Esophagus squamous epithelium (tissue), 4 donors: ENCODE results near the gene MEN1.

ENCODE experiments used
- POLR2A ChIP-seq, 4 donors: fragments of 450-650 bp; IDR thresholded peaks; one replicate each; pipeline ENCODE4 v1.6.1; 2017; ENCODE audit warnings: antibody characterized with exemption in 4 of 4, mild to moderate bottlenecking in 4 of 4, moderate library complexity in 3 of 4
- TF ChIP-seq, protein P1 (sequence below), 6 experiments: fragments of 450-650 bp in 4 of 6; fragments of 200-600 bp in 2 of 6; sonication (generic) in 2 of 6; IDR thresholded peaks; one replicate each; pipeline ENCODE4 v1.5.1; 2016 to 2019; ENCODE audit warnings: antibody characterized with exemption in 6 of 6, mild to moderate bottlenecking in 4 of 6, moderate library complexity in 4 of 6

DNA sequence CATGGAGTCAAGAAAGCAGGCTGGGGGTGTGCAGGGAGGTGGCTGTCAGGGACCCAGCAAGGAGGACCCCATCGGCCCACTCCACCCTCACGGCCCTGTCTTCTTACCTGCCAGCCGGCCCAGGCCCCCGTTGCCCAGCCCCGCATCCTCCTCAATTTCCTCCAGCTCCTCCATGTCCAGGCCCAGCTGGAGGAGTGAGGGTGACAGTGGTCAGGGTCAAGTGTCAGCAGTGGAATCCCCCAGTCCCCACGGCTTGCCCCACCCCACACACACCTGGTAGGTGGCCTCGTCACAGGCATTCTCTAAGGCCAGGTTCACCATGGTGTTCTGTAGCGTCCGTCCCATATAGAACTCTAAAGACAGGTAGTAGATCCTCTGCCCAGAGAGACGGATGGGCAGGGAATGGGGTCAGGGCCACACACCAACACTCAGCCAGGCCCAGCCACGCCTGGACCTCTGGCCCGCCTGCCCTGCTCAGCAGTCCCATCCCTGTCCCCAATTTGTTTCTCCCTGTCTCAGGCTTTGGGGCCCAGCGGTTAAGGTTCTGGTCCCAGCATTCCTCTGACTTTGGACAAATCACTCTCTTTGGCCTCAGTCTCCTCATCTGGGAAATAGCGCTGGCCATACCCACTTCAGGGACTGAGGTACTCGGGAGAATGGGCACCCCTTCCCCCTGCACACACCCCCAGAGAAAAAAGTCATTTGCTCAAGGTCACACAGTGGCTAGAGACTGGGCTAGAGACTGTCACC lies 51.8 kb downstream of the MEN1 start:
- no peak for TF ChIP-seq POLR2A (IDR thresholded peaks at IDR 0.05)
- TF ChIP-seq, protein P1, sequence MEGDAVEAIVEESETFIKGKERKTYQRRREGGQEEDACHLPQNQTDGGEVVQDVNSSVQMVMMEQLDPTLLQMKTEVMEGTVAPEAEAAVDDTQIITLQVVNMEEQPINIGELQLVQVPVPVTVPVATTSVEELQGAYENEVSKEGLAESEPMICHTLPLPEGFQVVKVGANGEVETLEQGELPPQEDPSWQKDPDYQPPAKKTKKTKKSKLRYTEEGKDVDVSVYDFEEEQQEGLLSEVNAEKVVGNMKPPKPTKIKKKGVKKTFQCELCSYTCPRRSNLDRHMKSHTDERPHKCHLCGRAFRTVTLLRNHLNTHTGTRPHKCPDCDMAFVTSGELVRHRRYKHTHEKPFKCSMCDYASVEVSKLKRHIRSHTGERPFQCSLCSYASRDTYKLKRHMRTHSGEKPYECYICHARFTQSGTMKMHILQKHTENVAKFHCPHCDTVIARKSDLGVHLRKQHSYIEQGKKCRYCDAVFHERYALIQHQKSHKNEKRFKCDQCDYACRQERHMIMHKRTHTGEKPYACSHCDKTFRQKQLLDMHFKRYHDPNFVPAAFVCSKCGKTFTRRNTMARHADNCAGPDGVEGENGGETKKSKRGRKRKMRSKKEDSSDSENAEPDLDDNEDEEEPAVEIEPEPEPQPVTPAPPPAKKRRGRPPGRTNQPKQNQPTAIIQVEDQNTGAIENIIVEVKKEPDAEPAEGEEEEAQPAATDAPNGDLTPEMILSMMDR (IDR thresholded peaks at IDR 0.05), result no peak
